Smooth muscle cell (in vitro differentiated cells): Measurements from ENCODE around the gene CAMK2B. TPM values are rescaled to one million over a fixed set of nuclear protein-coding genes. Genes with fewer than 3 reads are reported as not detected.

Experiments used
- DNase-seq: peaks from one replicate; lab custom pipeline; 2025; ENCODE audit not compliant: unreplicated experiment; lab: John Stamatoyannopoulos, UW
- H2AFZ ChIP-seq: fragments of 200-600 bp; sonication (generic); 2 replicates; pipeline ENCODE4 v1.6.0; 2016; ENCODE audit warnings: antibody characterized with exemption, low read depth, mild to moderate bottlenecking
- H3F3A ChIP-seq: fragments of 200-600 bp; sonication (generic); 2 replicates; pipeline ENCODE4 v1.6.0; 2017; ENCODE audit warnings: antibody characterized with exemption, low read depth
- H3K27ac ChIP-seq: fragments of 200-600 bp; sonication (generic); 2 replicates; pipeline ENCODE4 v1.5.1; 2016; ENCODE audit warnings: low read depth, mild to moderate bottlenecking
- H3K27me3 ChIP-seq: fragments of 200-600 bp; sonication (generic); 2 replicates; pipeline ENCODE4 v1.6.1; 2016; ENCODE audit warnings: low read depth, mild to moderate bottlenecking
- H3K36me3 ChIP-seq: fragments of 200-600 bp; sonication (generic); 2 replicates; pipeline ENCODE4 v1.5.1; 2016; ENCODE audit warnings: low read depth
- H3K4me1 ChIP-seq: fragments of 200-600 bp; sonication (generic); 2 replicates; pipeline ENCODE4 v1.5.1; 2016; ENCODE audit warnings: low read depth
- H3K4me2 ChIP-seq: fragments of 200-600 bp; sonication (generic); 2 replicates; pipeline ENCODE4 v1.6.0; 2016; ENCODE audit warnings: mild to moderate bottlenecking
- H3K4me3 ChIP-seq: fragments of 200-600 bp; sonication (generic); 2 replicates; pipeline ENCODE4 v1.5.1; 2016; ENCODE audit warnings: mild to moderate bottlenecking
- H3K79me2 ChIP-seq: fragments of 200-600 bp; sonication (generic); 2 replicates; pipeline ENCODE4 v1.6.0; 2016; ENCODE audit warnings: low read depth, mild to moderate bottlenecking
- H3K9ac ChIP-seq: fragments of 200-600 bp; sonication (generic); 2 replicates; pipeline ENCODE4 v1.6.0; 2016; ENCODE audit warnings: low read depth
- H3K9me3 ChIP-seq: fragments of 200-600 bp; sonication (generic); replicated peaks from 2 replicates; pipeline ENCODE4 v1.5.1; 2016; ENCODE audit warnings: low read depth
- H4K20me1 ChIP-seq: fragments of 200-600 bp; sonication (generic); 2 replicates; pipeline ENCODE4 v1.6.0; 2016; ENCODE audit warnings: low read depth
- WGBS: methylation state at CpG from one replicate; pipeline ENCODE4 v1.1.7; 2016; ENCODE audit warnings: low lambda C conversion rate; 5-methylcytosine and 5-hydroxymethylcytosine counted together
- polyA plus RNA-seq: library from polyadenylated mRNA; unstranded; fragments of >200 nt; fragmentation: Nextera tagmentation; extraction: Ambion mirVana; gene quantifications from 2 replicates; pipeline ENCODE4 v1.2.1, GENCODE V29; 2016
- total RNA-seq: library from RNA; depleted of rRNA; stranded (reverse); fragments of >200 nt; gene quantifications from 2 replicates; pipeline ENCODE4 v1.2.3, GENCODE V29; 2014
- TF ChIP-seq, protein P1 (sequence below): fragments of 200-600 bp; sonication (generic); IDR thresholded peaks from 2 replicates; pipeline ENCODE4 v1.5.1; 2017; ENCODE audit warnings: borderline replicate concordance, mild to moderate bottlenecking, antibody characterized with exemption; ENCODE audit not compliant: insufficient read depth, poor library complexity, severe bottlenecking

CAMK2B gene
- total and polyA plus RNA-seq, 2 experiments from 2014 or later, result not detected

DNA sequence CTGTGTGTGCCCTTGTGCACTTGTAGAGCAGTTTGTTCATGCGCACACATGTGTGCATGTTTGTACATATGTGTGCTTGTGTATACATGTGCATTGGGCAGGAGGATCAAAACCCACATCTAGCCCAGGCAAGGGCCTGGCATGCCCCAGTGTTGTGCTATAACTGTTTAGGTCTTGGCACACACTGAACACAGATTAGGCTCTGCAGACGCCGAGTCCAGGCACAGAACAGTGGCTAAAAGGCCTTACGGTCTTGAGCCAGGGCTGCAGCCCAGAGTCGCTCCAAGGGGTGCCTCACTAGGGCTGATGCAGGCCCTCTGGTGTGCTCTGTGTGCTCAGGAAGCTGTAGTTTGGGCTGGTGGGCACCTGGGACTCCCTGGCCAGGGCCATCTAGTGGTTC, 68.9 kb downstream of the CAMK2B start:
- no peak for DNase-seq
- Histone ChIP-seq H3K27ac (no peak overlapping the region), H3K36me3 (no peaks in the 10 kb centered on the region), H3F3A (no peaks in the 10 kb centered on the region), H4K20me1 (no peaks in the 10 kb centered on the region), H2AFZ (no peak overlapping the region), H3K4me2 (no peak overlapping the region), H3K79me2 (no peaks in the 10 kb centered on the region), H3K4me1 (peaks cover 6% of the 10 kb centered on the region), H3K4me3 (no peak overlapping the region), H3K9ac (no peak overlapping the region), H3K9me3 (no peaks in the 10 kb centered on the region), H3K27me3 (no peaks in the 10 kb centered on the region)
- TF ChIP-seq, protein P1, sequence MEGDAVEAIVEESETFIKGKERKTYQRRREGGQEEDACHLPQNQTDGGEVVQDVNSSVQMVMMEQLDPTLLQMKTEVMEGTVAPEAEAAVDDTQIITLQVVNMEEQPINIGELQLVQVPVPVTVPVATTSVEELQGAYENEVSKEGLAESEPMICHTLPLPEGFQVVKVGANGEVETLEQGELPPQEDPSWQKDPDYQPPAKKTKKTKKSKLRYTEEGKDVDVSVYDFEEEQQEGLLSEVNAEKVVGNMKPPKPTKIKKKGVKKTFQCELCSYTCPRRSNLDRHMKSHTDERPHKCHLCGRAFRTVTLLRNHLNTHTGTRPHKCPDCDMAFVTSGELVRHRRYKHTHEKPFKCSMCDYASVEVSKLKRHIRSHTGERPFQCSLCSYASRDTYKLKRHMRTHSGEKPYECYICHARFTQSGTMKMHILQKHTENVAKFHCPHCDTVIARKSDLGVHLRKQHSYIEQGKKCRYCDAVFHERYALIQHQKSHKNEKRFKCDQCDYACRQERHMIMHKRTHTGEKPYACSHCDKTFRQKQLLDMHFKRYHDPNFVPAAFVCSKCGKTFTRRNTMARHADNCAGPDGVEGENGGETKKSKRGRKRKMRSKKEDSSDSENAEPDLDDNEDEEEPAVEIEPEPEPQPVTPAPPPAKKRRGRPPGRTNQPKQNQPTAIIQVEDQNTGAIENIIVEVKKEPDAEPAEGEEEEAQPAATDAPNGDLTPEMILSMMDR, result no peak
- WGBS, result 94% methylated on average over 5 of the region's 5 CpGs

DNA sequence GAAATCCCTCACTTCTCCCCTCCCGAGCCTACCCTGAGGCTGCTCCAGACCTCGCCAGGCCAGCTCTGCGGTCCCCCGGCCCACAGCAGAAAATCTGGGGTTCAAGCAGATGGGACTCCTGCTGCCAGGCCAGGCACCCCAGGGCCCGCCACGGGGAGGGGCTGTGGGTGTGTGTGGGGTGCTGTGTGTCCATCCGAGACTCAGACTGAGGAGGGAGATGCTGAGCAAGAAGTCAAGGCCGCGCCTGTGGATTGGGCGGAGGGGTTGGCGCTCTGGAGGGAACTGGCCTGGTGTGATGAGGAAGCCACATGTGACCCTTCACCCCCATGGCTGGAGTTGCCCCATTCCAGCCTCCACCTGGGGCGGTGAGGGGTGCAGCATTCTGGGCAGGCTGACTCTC, 73.5 kb downstream of the CAMK2B start:
- no peak overlapping the region for H3K4me2 ChIP-seq
- H3K4me3 ChIP-seq, result no peak overlapping the region
- H3K27me3 ChIP-seq, result no peaks in the 10 kb centered on the region
- H2AFZ ChIP-seq, result no peak overlapping the region
- 92% methylated on average over 12 of the region's 12 CpGs for WGBS
- H3K79me2 ChIP-seq, result no peaks in the 10 kb centered on the region
- no peak for DNase-seq
- no peaks in the 10 kb centered on the region for H3K36me3 ChIP-seq
- TF ChIP-seq, protein P1, result no peak
- H3K9me3 ChIP-seq, result no peaks in the 10 kb centered on the region
- no peak overlapping the region for H3K27ac ChIP-seq
- H3K9ac ChIP-seq, result no peak overlapping the region
- no peaks in the 10 kb centered on the region for H3F3A ChIP-seq
- H4K20me1 ChIP-seq, result no peaks in the 10 kb centered on the region
- H3K4me1 ChIP-seq, result no peaks in the 10 kb centered on the region

DNA sequence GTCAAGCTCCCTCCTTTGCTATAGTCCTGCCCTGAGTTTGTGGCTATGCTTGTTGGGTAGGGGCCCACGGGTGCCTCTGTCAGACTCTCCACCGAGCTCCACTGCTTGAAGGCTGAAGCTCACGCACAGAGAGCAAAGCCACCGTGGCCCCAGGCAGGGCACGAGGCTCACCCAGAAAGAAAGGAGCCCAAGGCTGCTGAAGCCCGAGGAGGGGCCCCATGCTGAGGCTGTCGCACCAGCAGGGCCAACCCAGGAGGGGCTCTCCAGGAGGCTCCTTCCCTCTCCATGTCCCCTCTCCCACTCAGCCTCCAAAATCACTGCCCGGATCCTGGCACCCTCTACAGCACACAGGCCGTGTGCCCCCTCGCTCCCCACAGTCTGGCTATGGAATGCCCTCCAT, 74.1 kb downstream of the CAMK2B start:
- Histone ChIP-seq H4K20me1 (no peaks in the 10 kb centered on the region), H3K9me3 (no peaks in the 10 kb centered on the region), H3K4me3 (no peak overlapping the region), H3K27ac (no peak overlapping the region), H2AFZ (no peak overlapping the region), H3K4me1 (no peaks in the 10 kb centered on the region), H3K4me2 (no peak overlapping the region), H3K79me2 (no peaks in the 10 kb centered on the region), H3K36me3 (no peaks in the 10 kb centered on the region), H3F3A (no peaks in the 10 kb centered on the region), H3K9ac (no peak overlapping the region), H3K27me3 (no peaks in the 10 kb centered on the region)
- DNase-seq, result no peak
- WGBS, result 93% methylated on average over 10 of the region's 10 CpGs
- TF ChIP-seq, protein P1, result no peak

DNA sequence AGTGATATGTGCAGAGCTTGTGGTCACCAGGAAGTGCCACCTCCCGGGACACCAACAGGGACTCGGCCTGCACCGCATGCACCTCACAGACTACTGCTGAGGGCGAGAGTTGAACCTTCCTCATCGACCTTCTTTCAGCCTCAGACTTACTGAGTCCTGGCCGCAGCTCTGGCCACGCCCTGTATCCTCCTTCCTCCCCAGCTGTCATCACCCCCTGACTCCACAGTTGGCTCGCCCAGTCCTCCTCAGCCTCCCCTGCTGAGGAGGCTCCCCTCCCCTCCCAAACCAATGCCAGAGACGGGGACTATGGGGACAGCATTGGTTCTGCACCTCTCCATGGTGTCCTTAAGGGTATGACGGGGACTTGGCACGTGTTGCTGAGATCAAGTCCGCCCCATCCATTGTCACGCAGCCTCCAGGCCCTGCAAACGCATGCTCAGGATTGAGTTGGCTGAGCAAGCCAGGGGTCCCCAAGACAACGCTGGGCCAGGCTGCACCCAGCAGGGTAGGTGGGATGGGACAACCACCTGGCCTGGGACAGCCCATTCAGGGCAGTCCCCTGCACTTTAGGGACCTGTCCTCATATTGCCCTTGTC, 75.7 kb downstream of the CAMK2B start:
- H3K4me3 ChIP-seq, result no peak overlapping the region
- no peaks in the 10 kb centered on the region for H3F3A ChIP-seq
- no peaks in the 10 kb centered on the region for H3K4me1 ChIP-seq
- no peaks in the 10 kb centered on the region for H3K36me3 ChIP-seq
- TF ChIP-seq, protein P1, result no peak
- no peaks in the 10 kb centered on the region for H3K9me3 ChIP-seq
- H3K4me2 ChIP-seq, result no peak overlapping the region
- H3K27ac ChIP-seq, result no peak overlapping the region
- H4K20me1 ChIP-seq, result no peaks in the 10 kb centered on the region
- H3K27me3 ChIP-seq, result no peaks in the 10 kb centered on the region
- H3K79me2 ChIP-seq, result no peaks in the 10 kb centered on the region
- no peak overlapping the region for H3K9ac ChIP-seq
- no peak for DNase-seq
- WGBS, result 92% methylated on average over 15 of the region's 15 CpGs
- no peak overlapping the region for H2AFZ ChIP-seq
